GM12878 (cell line): ENCODE results near the gene NEAT1. TPM values are rescaled to one million over a fixed set of nuclear protein-coding genes. Genes with fewer than 3 reads are reported as not detected.
"Not testable (repeated sequence)": the region's sequence is repeated elsewhere in the genome, so short reads cannot be mapped to it uniquely, and the experiment has no call there.

Experiments
- ATAC-seq: fragments of 200-7000 bp; cut with Tn5 transposase; 3 replicates; pipeline ENCODE4 v1.9.1; 2020; ENCODE audit warnings: mild to moderate bottlenecking, moderate library complexity
- BruUV-seq: library from RNA; stranded (reverse); fragments of 400-500 nt; replicated peaks from 2 replicates; lab custom pipeline; 2021; lab: Mats Ljungman, UMichigan
- CTCF ChIA-PET: fragments of 300-600 bp; sonication (Branson Sonifier 250); formaldehyde crosslinking; extraction: SDS; loops from one replicate; lab custom pipeline; 2021; ENCODE audit warnings: inconsistent platforms; lab: Yijun Ruan, JAX
- POLR2A ChIA-PET: fragments of 350-600 bp; formaldehyde crosslinking; extraction: SDS; loops from one replicate; lab custom pipeline; 2021; ENCODE audit warnings: inconsistent platforms; lab: Charles Lee
- RAD21 ChIA-PET: fragments of 300-600 bp; sonication (Branson Sonifier 250); formaldehyde crosslinking; loops from one replicate; lab custom pipeline; 2023; ENCODE audit warnings: antibody characterized with exemption; ENCODE audit not compliant: unreplicated experiment; lab: Charles Lee
- SMC1A ChIA-PET: fragments of 300-600 bp; sonication (Branson Sonifier 250); formaldehyde crosslinking; loops from one replicate; lab custom pipeline; 2023; ENCODE audit not compliant: unreplicated experiment, uncharacterized antibody; lab: Charles Lee
- DNase-seq: peaks from one replicate; pipeline ENCODE4 v3.0.0-alpha.2; 2011; ENCODE audit warnings: low read depth, low spot score
- FAIRE-seq: peaks from 3 replicates; lab custom pipeline; 2011; peaks lifted over from hg19 to GRCh38; lab: Jason Lieb, UNC
- H2AFZ ChIP-seq: 2 replicates; pipeline ENCODE4 v1.6.0; 2011; ENCODE audit warnings: low read depth, low read length, control low read depth; ENCODE audit not compliant: control insufficient read depth
- H3K27ac ChIP-seq: 2 replicates; pipeline ENCODE4 v1.5.1; 2011; ENCODE audit warnings: control low read depth; ENCODE audit not compliant: control insufficient read depth, insufficient read depth
- H3K27me3 ChIP-seq, 2 experiments: replicated peaks in 1 of 2; 2 replicates each; pipeline versions ENCODE4 v1.6.0 to v1.6.1; 2011; ENCODE audit warnings: low read length in 1 of 2; ENCODE audit not compliant: control insufficient read depth in 2 of 2, insufficient read depth in 2 of 2
- H3K36me3 ChIP-seq, 2 experiments: 2 replicates each; pipeline ENCODE4 v1.5.1; 2011; ENCODE audit warnings: low read length in 1 of 2; ENCODE audit not compliant: control insufficient read depth in 2 of 2, insufficient read depth in 2 of 2
- H3K4me1 ChIP-seq: 2 replicates; pipeline ENCODE4 v1.6.1; 2011; ENCODE audit warnings: mild to moderate bottlenecking, low read length, moderate library complexity, mixed read lengths; ENCODE audit not compliant: control insufficient read depth, insufficient read depth
- H3K4me2 ChIP-seq: 2 replicates; pipeline ENCODE4 v1.6.0; 2011; ENCODE audit warnings: control low read depth; ENCODE audit not compliant: control insufficient read depth, insufficient read depth
- H3K4me3 ChIP-seq: fragments of 200-600 bp; sonication (generic); 2 replicates; pipeline ENCODE4 v1.5.1; 2016
- H3K79me2 ChIP-seq: 2 replicates; pipeline ENCODE4 v1.6.0; 2011; ENCODE audit warnings: low read length; ENCODE audit not compliant: control insufficient read depth, insufficient read depth
- H3K9ac ChIP-seq: 2 replicates; pipeline ENCODE4 v1.8.0; 2011; ENCODE audit warnings: low read length, control low read depth, mixed read lengths; ENCODE audit not compliant: control insufficient read depth, insufficient read depth
- H3K9me3 ChIP-seq: replicated peaks from 3 replicates; pipeline ENCODE4 v1.5.1; 2011; ENCODE audit warnings: mild to moderate bottlenecking, low read length; ENCODE audit not compliant: control insufficient read depth, insufficient read depth
- H4K20me1 ChIP-seq: 2 replicates; pipeline ENCODE4 v1.6.0; 2011; ENCODE audit not compliant: control insufficient read depth, insufficient read depth
- WGBS: methylation state at CpG from one replicate; pipeline ENCODE4 v1.1.6; 2016; ENCODE audit warnings: low lambda C conversion rate; ENCODE audit not compliant: insufficient replicate concordance, insufficient coverage; ENCODE audit errors: missing lambda C conversion rate; 5-methylcytosine and 5-hydroxymethylcytosine counted together
- in situ Hi-C: fragments of 300-500 bp; cut with MboI; formaldehyde crosslinking; loops from 9 replicates; pipeline ENCODE4 v1.14.3; 2018; ENCODE audit warnings: mixed read lengths
- intact Hi-C: fragments of 100-400 bp; cut with micrococcal nuclease; formaldehyde crosslinking; loops from one replicate; pipeline ENCODE4 v1.14.2; 2022; ENCODE audit not compliant: unreplicated experiment
- polyA plus RNA-seq, 11 experiments: library from polyadenylated mRNA; depleted of rRNA in 4 of 11; unstranded in 6 of 11; stranded (reverse) in 5 of 11; fragments of >200 nt; fragmentation: Nextera tagmentation in 4 of 11; fragmentation: Illumina TruSeq in 1 of 11; extraction: Ambion mirVana in 4 of 11; extraction: Trizol in 1 of 11; gene quantifications; 1 replicate in 1 of 11; 2 replicates in 10 of 11; pipeline versions ENCODE4 v1.2.1 to v1.2.3, GENCODE V29; 2011 to 2016; ENCODE audit warnings: inconsistent platforms in 2 of 11, missing spikeins in 2 of 11, low read depth in 1 of 11
- total RNA-seq, 4 experiments: library from RNA; depleted of rRNA in 3 of 4; stranded (reverse); fragments of >200 nt in 3 of 4; fragmentation: Illumina TruSeq in 1 of 4; extraction: Trizol in 1 of 4; gene quantifications; 2 replicates each; pipeline versions ENCODE4 v1.2.1 to v1.2.3, GENCODE V29; 2013 to 2021

Gene NEAT1
- total and polyA plus RNA-seq, 10 of the 15 experiments (the other 5 are each of a cell fraction or from before 2014, with no cell fraction given) = 13.6 to 328 (median 69.4) TPM

GRCh38 chr11:65451301-65451700 is 28.7 kb downstream of the NEAT1 start:
- H3K79me2 ChIP-seq = peaks cover 19% of the 10 kb centered on the region
- ATAC-seq, POLR2A ChIA-PET, H4K20me1 ChIP-seq, BruUV-seq, DNase-seq, in situ Hi-C loops, H3K4me3 ChIP-seq, H2AFZ ChIP-seq, CTCF ChIA-PET, FAIRE-seq, H3K36me3 ChIP-seq, H3K9ac ChIP-seq, SMC1A ChIA-PET, H3K9me3 ChIP-seq, RAD21 ChIA-PET, H3K27ac ChIP-seq, H3K27me3 ChIP-seq, intact Hi-C loops, H3K4me2 ChIP-seq: not testable (repeated sequence)
- H3K4me1 ChIP-seq = peaks cover 16% of the 10 kb centered on the region
- WGBS = no CpG with 5 or more reads among the region's 30 CpGs

GRCh38 chr11:65452259-65452658 is 29.7 kb downstream of the NEAT1 start:
- RAD21 ChIA-PET, H2AFZ ChIP-seq, BruUV-seq, intact Hi-C loops, DNase-seq, FAIRE-seq, in situ Hi-C loops, H3K27ac ChIP-seq, H3K9me3 ChIP-seq, ATAC-seq, SMC1A ChIA-PET, H3K9ac ChIP-seq, H4K20me1 ChIP-seq, H3K4me2 ChIP-seq, H3K4me3 ChIP-seq, H3K36me3 ChIP-seq, H3K27me3 ChIP-seq, CTCF ChIA-PET, POLR2A ChIA-PET: not testable (repeated sequence)
- Histone ChIP-seq H3K4me1 (peaks cover 16% of the 10 kb centered on the region), H3K79me2 (peaks cover 26% of the 10 kb centered on the region)
- WGBS = 64% methylated on average over 2 of the region's 3 CpGs
